Activated T-cell treated with anti-CD3 and anti-CD28 coated beads, Interleukin-2, amount 50 U/mL, for 24 hours (primary cell): ENCODE data around the gene RNF222.
A peak's percentile ranks its signal among the peaks of the same experiment; 100 is the strongest.

ENCODE experiments used
- DNase-seq: peaks from one replicate; pipeline ENCODE4 v3.0.0-alpha.2; 2020
- H3K27ac Mint-ChIP-seq: 2 replicates; pipeline ENCODE4 v1.8.0; 2020; ENCODE audit warnings: mild to moderate bottlenecking, mixed read lengths
- H3K27me3 Mint-ChIP-seq: 2 replicates; pipeline ENCODE4 v1.8.0; 2020; ENCODE audit warnings: mixed read lengths
- H3K36me3 Mint-ChIP-seq: 2 replicates; pipeline ENCODE4 v1.8.0; 2020; ENCODE audit warnings: low read depth, mixed read lengths
- H3K4me1 Mint-ChIP-seq: 2 replicates; pipeline ENCODE4 v1.8.0; 2020; ENCODE audit warnings: low read depth, mixed read lengths
- H3K4me3 Mint-ChIP-seq: 2 replicates; pipeline ENCODE4 v1.8.0; 2020; ENCODE audit warnings: mild to moderate bottlenecking, moderate library complexity, mixed read lengths
- H3K9me3 Mint-ChIP-seq: 2 replicates; pipeline ENCODE4 v1.8.0; 2020; ENCODE audit warnings: mixed read lengths

RNF222 gene

DNA sequence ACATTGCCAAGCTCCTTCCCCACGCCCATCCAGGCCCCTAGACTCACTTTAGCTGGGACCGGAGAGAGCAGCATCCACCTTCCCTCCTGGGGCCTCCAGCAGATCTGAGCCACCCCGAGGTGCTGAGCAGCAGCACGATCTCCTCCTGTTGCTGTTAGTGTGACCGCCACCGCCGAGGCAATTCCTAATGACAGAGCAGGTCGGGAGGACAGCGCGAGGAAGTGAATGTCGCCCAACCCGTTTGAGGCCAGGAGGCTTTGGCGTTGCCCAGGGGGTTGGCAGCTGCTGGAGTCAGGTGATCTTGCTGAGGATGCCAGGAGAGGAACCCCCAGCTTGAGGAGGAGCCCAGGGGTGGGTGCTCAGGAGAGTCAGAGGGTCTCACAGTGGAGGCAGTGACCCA lies at the start of gene RNF222:
Gene RNF222, minus strand, starts transcription at position 192 of the 400 bp plus-strand sequence. CDS start 4,366 bp downstream, outside the sequence.
- DNase-seq = no peak
- peaks cover 30% of the 10 kb centered on the region for H3K27me3 Mint-ChIP-seq

GRCh38 chr17:8445536-8445935 lies 47.9 kb upstream of the RNF222 start:
- H3K4me3 Mint-ChIP-seq = no peak overlapping the region
- H3K4me1 Mint-ChIP-seq = peaks cover 48% of the 10 kb centered on the region
- no peaks in the 10 kb centered on the region for H3K27me3 Mint-ChIP-seq
- no peak overlapping the region for H3K27ac Mint-ChIP-seq
- H3K9me3 Mint-ChIP-seq = no peaks in the 10 kb centered on the region
- no peak for DNase-seq
- H3K36me3 Mint-ChIP-seq = peaks cover 89% of the 10 kb centered on the region

More for the DNA sequence above, at the start of gene RNF222:
- H3K36me3 Mint-ChIP-seq = no peaks in the 10 kb centered on the region
- H3K9me3 Mint-ChIP-seq = no peaks in the 10 kb centered on the region
- H3K27ac Mint-ChIP-seq = no peak within 1 kb of the TSS
- H3K4me3 Mint-ChIP-seq = no peak within 1 kb of the TSS
- H3K4me1 Mint-ChIP-seq = peaks cover 9% of the 10 kb centered on the region

DNA sequence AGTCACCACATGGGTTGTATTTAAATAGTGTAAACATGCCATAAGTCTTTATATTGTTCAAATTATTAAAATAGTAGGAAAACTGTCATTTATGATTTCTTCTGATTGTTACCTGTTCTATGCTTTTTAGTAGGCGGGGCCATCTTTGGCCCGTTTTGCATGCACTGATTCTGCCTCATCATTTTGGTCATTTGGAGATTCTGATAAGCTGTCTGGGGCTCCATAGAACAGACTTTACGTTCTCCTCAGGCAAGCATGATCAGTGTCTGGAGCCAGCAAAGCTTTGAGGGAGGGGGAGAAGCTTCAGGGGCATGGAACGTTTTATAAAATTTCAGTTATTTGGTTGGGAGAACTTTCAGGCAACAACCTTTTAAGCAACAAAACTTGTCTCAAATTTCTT lies 46.9 kb upstream of the RNF222 start:
- Mint-ChIP-seq H3K4me1 (peaks cover 56% of the 10 kb centered on the region), H3K27ac (no peak overlapping the region), H3K36me3 (peaks cover 87% of the 10 kb centered on the region), H3K9me3 (no peaks in the 10 kb centered on the region), H3K4me3 (no peak overlapping the region), H3K27me3 (no peaks in the 10 kb centered on the region)
- DNase-seq = no peak

GRCh38 chr17:8443756-8444155 lies 46.1 kb upstream of the RNF222 start:
- H3K4me1 Mint-ChIP-seq = peaks cover 55% of the 10 kb centered on the region
- H3K9me3 Mint-ChIP-seq = no peaks in the 10 kb centered on the region
- H3K27me3 Mint-ChIP-seq = no peaks in the 10 kb centered on the region
- peaks cover 86% of the 10 kb centered on the region for H3K36me3 Mint-ChIP-seq
- peak overlapping the region; percentile 64 for H3K27ac Mint-ChIP-seq
- no peak for DNase-seq
- no peak overlapping the region for H3K4me3 Mint-ChIP-seq

GRCh38 chr17:8442310-8442709 lies 44.7 kb upstream of the RNF222 start:
- Mint-ChIP-seq H3K36me3 (peaks cover 81% of the 10 kb centered on the region), H3K4me1 (peaks cover 68% of the 10 kb centered on the region), H3K9me3 (no peaks in the 10 kb centered on the region), H3K27me3 (no peaks in the 10 kb centered on the region), H3K27ac (peak overlapping the region; percentile 31), H3K4me3 (no peak overlapping the region)
- DNase-seq = no peak

GRCh38 chr17:8441690-8442089 lies 44.1 kb upstream of the RNF222 start:
- H3K4me1 Mint-ChIP-seq = peaks cover 69% of the 10 kb centered on the region
- peak overlapping the region; percentile 5 for H3K4me3 Mint-ChIP-seq
- peak overlapping the region; percentile 83 for H3K27ac Mint-ChIP-seq

DNA sequence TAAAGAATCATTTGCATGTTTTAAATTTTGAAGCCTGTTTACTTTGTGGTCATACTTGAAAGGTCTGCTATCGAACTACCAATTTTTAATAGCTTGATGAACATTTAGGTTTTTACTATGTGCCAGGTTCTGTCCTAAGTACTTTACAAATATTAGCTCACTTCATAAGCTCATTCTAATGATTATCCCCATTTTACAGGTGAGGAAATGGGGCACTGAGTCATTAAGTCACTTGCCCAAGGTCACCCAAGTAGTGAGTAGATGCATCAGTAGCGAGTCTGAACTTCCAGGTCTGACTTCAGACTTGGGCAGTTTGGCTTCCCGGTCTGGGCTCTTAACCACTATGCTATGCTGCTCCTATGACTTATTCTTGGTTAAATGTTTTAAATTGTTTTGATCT lies 42.1 kb upstream of the RNF222 start:
- Mint-ChIP-seq H3K4me3 (no peak overlapping the region), H3K4me1 (peaks cover 69% of the 10 kb centered on the region), H3K36me3 (peaks cover 70% of the 10 kb centered on the region), H3K27ac (peak overlapping the region; percentile 51), H3K27me3 (no peaks in the 10 kb centered on the region), H3K9me3 (no peaks in the 10 kb centered on the region)
- no peak for DNase-seq

More at GRCh38 chr17:8441690-8442089, 44.1 kb upstream of the RNF222 start:
- Mint-ChIP-seq H3K9me3 (no peaks in the 10 kb centered on the region), H3K27me3 (no peaks in the 10 kb centered on the region), H3K36me3 (peaks cover 79% of the 10 kb centered on the region)
- DNase-seq = no peak

GRCh38 chr17:8438441-8438840 lies 40.8 kb upstream of the RNF222 start:
- no peaks in the 10 kb centered on the region for H3K9me3 Mint-ChIP-seq
- H3K4me1 Mint-ChIP-seq = peaks cover 59% of the 10 kb centered on the region
- H3K27me3 Mint-ChIP-seq = no peaks in the 10 kb centered on the region
- peak overlapping the region; percentile 64 for H3K27ac Mint-ChIP-seq
- DNase-seq = no peak
- peaks cover 57% of the 10 kb centered on the region for H3K36me3 Mint-ChIP-seq
- H3K4me3 Mint-ChIP-seq = peak overlapping the region; percentile 96

- no peaks in the 10 kb centered on the region for H3K9me3 Mint-ChIP-seq
- peaks cover 46% of the 10 kb centered on the region for H3K36me3 Mint-ChIP-seq
- peak overlapping the region; percentile 96 for H3K4me3 Mint-ChIP-seq
- DNase-seq = no peak
- H3K27me3 Mint-ChIP-seq = no peaks in the 10 kb centered on the region
- H3K27ac Mint-ChIP-seq = peak overlapping the region; percentile 97
- H3K4me1 Mint-ChIP-seq = peaks cover 46% of the 10 kb centered on the region
Measured at GRCh38 chr17:8436844-8437171, 39.2 kb upstream of the RNF222 start.

DNA sequence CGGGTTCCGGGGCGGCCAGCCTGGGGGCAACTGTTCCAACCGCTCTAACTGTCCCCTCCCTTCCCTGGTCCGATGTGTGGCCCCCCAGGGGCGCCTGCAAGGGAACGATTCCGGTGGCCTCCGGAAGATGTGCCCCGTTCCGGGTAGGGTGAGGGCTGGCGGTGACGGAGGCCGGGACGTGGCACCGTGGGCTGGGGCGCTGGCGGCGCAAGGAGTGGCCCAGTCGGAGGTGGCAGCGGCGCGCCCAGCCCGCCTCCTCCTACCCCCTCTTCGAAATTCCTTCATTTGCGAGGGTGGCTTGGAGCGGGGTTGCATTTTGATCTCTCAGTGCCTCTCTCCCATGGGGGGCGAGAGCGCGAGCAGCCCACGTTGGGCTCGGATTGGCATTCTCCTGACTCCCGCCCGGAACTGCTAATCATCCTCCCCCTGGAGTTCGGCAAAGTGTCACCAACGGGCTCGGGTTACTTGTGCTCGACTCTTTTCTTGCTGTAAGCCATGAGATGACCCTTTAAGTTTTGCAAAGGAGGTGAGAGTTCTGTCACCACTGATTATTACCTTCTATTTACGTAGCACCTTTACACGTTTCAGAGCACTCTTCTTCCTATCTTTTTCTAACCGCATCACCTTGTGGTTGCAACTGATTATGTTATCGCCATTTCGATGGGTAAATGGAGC lies 38.7 kb upstream of the RNF222 start:
- no peaks in the 10 kb centered on the region for H3K9me3 Mint-ChIP-seq
- H3K4me1 Mint-ChIP-seq = peaks cover 41% of the 10 kb centered on the region
- peak overlapping the region; percentile 97 for H3K27ac Mint-ChIP-seq
- H3K4me3 Mint-ChIP-seq = peak overlapping the region; percentile 96
- DNase-seq = peak; percentile 81
- H3K27me3 Mint-ChIP-seq = no peaks in the 10 kb centered on the region
- peaks cover 43% of the 10 kb centered on the region for H3K36me3 Mint-ChIP-seq

- Mint-ChIP-seq H3K36me3 (peaks cover 37% of the 10 kb centered on the region), H3K27ac (peak within 1 kb of the TSS; percentile 97), H3K9me3 (no peaks in the 10 kb centered on the region), H3K4me3 (peak within 1 kb of the TSS; percentile 96), H3K4me1 (peaks cover 33% of the 10 kb centered on the region), H3K27me3 (no peaks in the 10 kb centered on the region)
- peak; percentile 99 for DNase-seq
Measured at GRCh38 chr17:8435245-8436168, 37.9 kb upstream of the RNF222 start, which contains the start of gene NDEL1. NDEL1 (plus strand) TSS chr17:8435884; CDS start chr17:8444272, 8,388 bp downstream.

DNA sequence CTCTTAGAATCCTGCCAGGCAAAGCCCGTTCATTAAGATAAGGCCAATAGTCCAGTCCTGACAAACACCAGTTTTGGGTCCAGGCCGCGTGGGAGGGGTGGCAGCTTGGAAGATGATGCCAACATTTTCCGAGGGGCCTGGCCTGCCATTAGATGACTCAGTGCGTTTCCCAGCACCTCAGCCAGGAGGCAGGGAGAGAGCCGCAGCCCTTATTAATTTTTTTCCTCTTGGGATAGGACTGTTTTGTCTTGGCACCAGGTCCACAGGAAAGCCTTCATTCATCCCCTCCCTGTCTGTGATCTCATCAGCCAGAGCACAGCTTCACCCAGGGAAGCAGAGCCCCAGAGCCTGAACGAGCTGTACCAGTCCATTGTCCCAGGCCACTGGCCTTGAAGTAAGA lies 33.3 kb upstream of the RNF222 start:
- Mint-ChIP-seq H3K27ac (no peak overlapping the region), H3K4me1 (peaks cover 4% of the 10 kb centered on the region), H3K4me3 (no peak overlapping the region), H3K27me3 (no peaks in the 10 kb centered on the region), H3K36me3 (peaks cover 2% of the 10 kb centered on the region), H3K9me3 (no peaks in the 10 kb centered on the region)
- DNase-seq = no peak

- no peak for DNase-seq
- H3K4me1 Mint-ChIP-seq = no peaks in the 10 kb centered on the region
- no peaks in the 10 kb centered on the region for H3K36me3 Mint-ChIP-seq
- no peak overlapping the region for H3K27ac Mint-ChIP-seq
- H3K9me3 Mint-ChIP-seq = no peaks in the 10 kb centered on the region
- no peak overlapping the region for H3K4me3 Mint-ChIP-seq
- H3K27me3 Mint-ChIP-seq = peaks cover 8% of the 10 kb centered on the region
Measured at GRCh38 chr17:8426802-8427201, 29.2 kb upstream of the RNF222 start.

DNA sequence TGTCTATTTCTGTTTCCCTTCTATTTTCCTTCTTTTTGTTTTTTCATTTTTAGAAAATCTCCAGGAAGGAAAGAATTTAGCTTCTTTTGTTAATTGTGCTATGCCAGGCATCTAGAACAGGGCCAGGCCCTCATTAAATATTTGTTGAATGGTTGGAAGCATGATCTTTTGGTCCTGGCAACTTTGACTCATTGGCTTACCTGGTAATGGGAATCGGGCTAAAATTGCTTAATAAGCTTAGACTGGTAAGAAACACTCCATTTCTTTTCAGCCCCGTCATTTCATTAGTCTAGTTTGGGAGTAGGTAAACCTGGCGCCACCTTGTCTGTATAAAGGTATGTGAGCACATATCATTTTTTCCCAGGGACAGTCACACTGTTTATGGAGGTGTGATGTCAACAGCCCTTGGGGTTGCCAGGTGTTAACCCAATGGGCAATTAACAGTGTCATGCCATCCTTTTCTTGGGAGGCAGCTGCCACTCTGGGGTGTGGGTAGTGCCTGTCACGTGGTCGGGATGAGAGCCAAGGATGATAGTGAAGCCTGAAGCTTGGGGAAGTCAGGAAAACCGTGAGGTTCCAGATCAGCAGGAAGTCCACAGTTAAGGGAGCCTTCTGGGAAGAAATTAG lies 28.6 kb upstream of the RNF222 start:
- H3K4me3 Mint-ChIP-seq = no peak overlapping the region
- no peaks in the 10 kb centered on the region for H3K4me1 Mint-ChIP-seq
- H3K27ac Mint-ChIP-seq = no peak overlapping the region
- no peaks in the 10 kb centered on the region for H3K36me3 Mint-ChIP-seq
- no peak for DNase-seq
- peaks cover 8% of the 10 kb centered on the region for H3K27me3 Mint-ChIP-seq
- no peaks in the 10 kb centered on the region for H3K9me3 Mint-ChIP-seq
